CD4-positive, alpha-beta T cell (primary cell): Measurements from ENCODE around the gene LOXL1. TPM values are rescaled to one million over a fixed set of nuclear protein-coding genes. Genes with fewer than 3 reads are reported as not detected.
"Not testable (repeated sequence)": the region's sequence is repeated elsewhere in the genome, so short reads cannot be mapped to it uniquely, and the experiment has no call there.

ENCODE experiments used
- ATAC-seq: fragments of 200-7000 bp; cut with Tn5 transposase; one replicate; pipeline ENCODE4 v1.10.0; 2022; ENCODE audit warnings: mild to moderate bottlenecking; ENCODE audit not compliant: poor library complexity
- CTCF ChIA-PET: fragments of 350-600 bp; sonication (Branson Sonifier 250); formaldehyde crosslinking; loops from one replicate; lab custom pipeline; 2021; ENCODE audit warnings: antibody characterized with exemption, inconsistent platforms; lab: Charles Lee
- POLR2A ChIA-PET: fragments of 350-600 bp; sonication (Branson Sonifier 250); formaldehyde crosslinking; loops from one replicate; lab custom pipeline; 2021; ENCODE audit warnings: antibody characterized with exemption, inconsistent platforms; lab: Charles Lee
- DNase-seq, 14 experiments: peaks; one replicate each; pipeline ENCODE4 v3.0.0-alpha.2; 2013 to 2020; ENCODE audit warnings: mixed read lengths in 2 of 14
- H3K27ac ChIP-seq, 2 donors: one replicate each; pipeline versions ENCODE4 v1.5.1 to v1.7.0; 2013; ENCODE audit warnings: low read length in 2 of 2, low read depth in 1 of 2, mild to moderate bottlenecking in 1 of 2
- H3K27me3 ChIP-seq, 2 experiments: 1 replicate in 1 of 2; 2 replicates in 1 of 2; pipeline versions ENCODE4 v1.6.1 to v1.7.0; 2013; ENCODE audit warnings: low read length in 2 of 2, control low read depth in 1 of 2, mild to moderate bottlenecking in 1 of 2, moderate library complexity in 1 of 2; ENCODE audit not compliant: insufficient read depth in 2 of 2, control insufficient read depth in 1 of 2
- H3K36me3 ChIP-seq: one replicate; pipeline ENCODE4 v1.6.1; 2013; ENCODE audit warnings: low read length, control low read depth; ENCODE audit not compliant: insufficient read depth
- H3K4me1 ChIP-seq: one replicate; pipeline ENCODE4 v1.6.1; 2013; ENCODE audit warnings: low read length, control low read depth; ENCODE audit not compliant: insufficient read depth
- H3K4me3 ChIP-seq: one replicate; pipeline ENCODE4 v1.5.1; 2013; ENCODE audit warnings: mild to moderate bottlenecking, low read length, moderate library complexity
- H3K9me3 ChIP-seq, 2 experiments: 1 replicate in 1 of 2; 2 replicates in 1 of 2; pipeline versions ENCODE4 v1.6.1 to v1.7.0; 2013; ENCODE audit warnings: low read length in 2 of 2, mild to moderate bottlenecking in 2 of 2, control low read depth in 1 of 2, moderate library complexity in 1 of 2; ENCODE audit not compliant: control insufficient read depth in 1 of 2, insufficient read depth in 1 of 2
- H3K27ac Mint-ChIP-seq: one replicate; pipeline ENCODE4 v1.8.0; 2020; ENCODE audit warnings: mixed read lengths
- H3K27me3 Mint-ChIP-seq: one replicate; pipeline ENCODE4 v1.8.0; 2021; ENCODE audit warnings: mixed read lengths
- H3K36me3 Mint-ChIP-seq: one replicate; pipeline ENCODE4 v1.8.0; 2021; ENCODE audit warnings: low read depth, mixed read lengths
- H3K4me1 Mint-ChIP-seq: one replicate; pipeline ENCODE4 v1.8.0; 2021; ENCODE audit warnings: low read depth, mixed read lengths
- H3K4me3 Mint-ChIP-seq: one replicate; pipeline ENCODE4 v1.8.0; 2020; ENCODE audit warnings: mild to moderate bottlenecking, mixed read lengths
- H3K9me3 Mint-ChIP-seq: one replicate; pipeline ENCODE4 v1.8.0; 2020; ENCODE audit warnings: mixed read lengths
- CTCF ChIP-seq: fragments of 200-600 bp; IDR thresholded peaks from one replicate; pipeline ENCODE4 v1.8.0; 2022; ENCODE audit warnings: antibody characterized with exemption, mild to moderate bottlenecking
- intact Hi-C, 2 experiments: fragments of 100-400 bp; cut with DNase I in 1 of 2; cut with micrococcal nuclease in 1 of 2; formaldehyde crosslinking; loops; one replicate each; pipeline versions ENCODE4 v1.15.1 to v1.9.0; 2023 to 2025; cut with DNase I, micrococcal nuclease
- total RNA-seq, 174 experiments: library from RNA in 2 of 174; stranded (reverse) in 2 of 174; gene quantifications; one replicate each; pipeline ENCODE4 v1.2.3 and lab custom pipeline; 2021 to 2026

Gene LOXL1
- total RNA-seq, 2 experiments from 2014 or later: 3.0 to 3.5 TPM

GRCh38 chr15:73972984-73973682, 46.9 kb downstream of the LOXL1 start:
- Mint-ChIP-seq H3K27ac (no peak overlapping the region), H3K36me3 (no peaks in the 10 kb centered on the region), H3K4me1 (peaks cover 37% of the 10 kb centered on the region), H3K27me3 (peaks cover 23% of the 10 kb centered on the region), H3K4me3 (no peak overlapping the region), H3K9me3 (no peaks in the 10 kb centered on the region)
- ChIA-PET CTCF (interaction anchor here (0.8 to 3.5 kb wide), 15 partner anchors 9 to 388 kb away, joined by 3 to 15 read pairs (median 4); partner anchors contain the start of genes PML and STOML1), POLR2A (interaction anchor here (0.7 to 1.7 kb wide), 7 partner anchors 21 to 349 kb away, joined by 3 to 7 read pairs (median 5); partner anchors contain the start of gene PML)
- H3K27me3 ChIP-seq: peaks cover 3 to 6% of the 10 kb centered on the region in 2 experiments
- H3K27ac ChIP-seq: no peak overlapping the region
- intact Hi-C loops: loop anchor here (1.0 to 10.0 kb wide), 7 partner anchors 63 to 349 kb away; no protein-coding TSS in a partner anchor
- peak; percentile 87 for ATAC-seq
- no peaks in the 10 kb centered on the region for H3K9me3 ChIP-seq
- TF ChIP-seq CTCF: peak; percentile 80
- peaks cover 26% of the 10 kb centered on the region for H3K4me1 ChIP-seq
- no peaks in the 10 kb centered on the region for H3K36me3 ChIP-seq
- peak overlapping the region; percentile 7 for H3K4me3 ChIP-seq
- peak; percentile 64 to 89 (median 71) for DNase-seq

GRCh38 chr15:73973683-73974200, 47.5 kb downstream of the LOXL1 start:
- H3K4me3 ChIP-seq, H3K27me3 ChIP-seq, H3K27ac ChIP-seq, DNase-seq, H3K27ac Mint-ChIP-seq, H3K9me3 Mint-ChIP-seq, H3K9me3 ChIP-seq, ATAC-seq, H3K36me3 ChIP-seq, H3K4me3 Mint-ChIP-seq, H3K36me3 Mint-ChIP-seq: not testable (repeated sequence)
- peaks cover 23% of the 10 kb centered on the region for H3K27me3 Mint-ChIP-seq
- POLR2A ChIA-PET: interaction anchor here (0.9 to 1.2 kb wide), 2 partner anchors 20 to 21 kb away, joined by 3 to 6 read pairs; partner anchors contain the start of gene PML
- H3K4me1 Mint-ChIP-seq: peaks cover 31% of the 10 kb centered on the region
- peaks cover 26% of the 10 kb centered on the region for H3K4me1 ChIP-seq
- intact Hi-C loops: loop anchor here (1.0 to 10.0 kb wide), 7 partner anchors 63 to 349 kb away; no protein-coding TSS in a partner anchor
- CTCF ChIA-PET: interaction anchor here (1.0 to 3.5 kb wide), 5 partner anchors 9 to 64 kb away, joined by 3 to 15 read pairs (median 3); no protein-coding TSS in a partner anchor

- ATAC-seq (peak; percentile 59), DNase-seq (peak in 12 of 14 experiments; percentile 27 to 78 (median 53))
- H3K4me1 ChIP-seq: peaks cover 26% of the 10 kb centered on the region
- Mint-ChIP-seq H3K4me1 (peaks cover 35% of the 10 kb centered on the region), H3K27me3 (peaks cover 23% of the 10 kb centered on the region)
- not testable (repeated sequence) for H3K4me3 Mint-ChIP-seq, H3K27ac ChIP-seq, H3K4me3 ChIP-seq, H3K9me3 ChIP-seq, H3K27ac Mint-ChIP-seq, H3K36me3 Mint-ChIP-seq, H3K27me3 ChIP-seq, H3K36me3 ChIP-seq, H3K9me3 Mint-ChIP-seq
- CTCF ChIA-PET: interaction anchor here (0.6 to 3.5 kb wide), 2 partner anchors 11 to 708 kb away, joined by 3 to 15 read pairs; no protein-coding TSS in a partner anchor
- POLR2A ChIA-PET: interaction anchor here (0.7 to 0.9 kb wide), 2 partner anchors 10 to 55 kb away, joined by 3 to 5 read pairs; no protein-coding TSS in a partner anchor
- intact Hi-C loops: loop anchor here in 1 of 2 experiments (10.0 kb wide), 1 partner anchor 79 kb away; no protein-coding TSS in a partner anchor
These were observed 49.3 kb downstream of the LOXL1 start for GRCh38 chr15:73975440-73976125.
